HCT116 (cell line): Measurements from ENCODE around the gene CAPG. TPM values are rescaled to one million over a fixed set of nuclear protein-coding genes. Genes with fewer than 3 reads are reported as not detected.
A peak's percentile ranks its signal among the peaks of the same experiment; 100 is the strongest.

Source experiments
- ATAC-seq: fragments of 200-7000 bp; cut with Tn5 transposase; 2 replicates; pipeline ENCODE4 v1.9.1; 2020; ENCODE audit warnings: mild to moderate bottlenecking, moderate library complexity
- BruUV-seq: library from RNA; stranded (reverse); fragments of 400-500 nt; replicated peaks from 2 replicates; lab custom pipeline; 2021; lab: Mats Ljungman, UMichigan
- CTCF ChIA-PET: fragments of 300-600 bp; sonication (Branson Sonifier 250); formaldehyde crosslinking; loops from one replicate; lab custom pipeline; 2021; ENCODE audit warnings: antibody characterized with exemption; lab: Charles Lee
- POLR2A ChIA-PET: fragments of 300-600, 350-600 bp; sonication (Branson Sonifier 250); formaldehyde crosslinking; loops from one replicate; lab custom pipeline; 2021; ENCODE audit warnings: antibody characterized with exemption; lab: Charles Lee
- RAD21 ChIA-PET, 2 experiments: fragments of 300-600 bp; sonication (Branson Sonifier 250); formaldehyde crosslinking; loops; one replicate each; lab custom pipeline; 2023; ENCODE audit warnings: low total read pairs in 2 of 2; ENCODE audit not compliant: uncharacterized antibody in 2 of 2, unreplicated experiment in 2 of 2, low non-redundant PET in 1 of 2; lab: Charles Lee
- DNase-seq: peaks from one replicate; pipeline ENCODE4 v3.0.0-alpha.2; 2010; ENCODE audit warnings: low read depth, low spot score
- H2AFZ ChIP-seq: fragments of 200-600 bp; shearing (Covaris generic), sonication (generic); 2 replicates; pipeline ENCODE4 v1.6.1; 2017; ENCODE audit warnings: low read depth, mixed run types, mixed read lengths, antibody characterized with exemption, low read length; ENCODE audit not compliant: poor library complexity, severe bottlenecking
- H3K27ac ChIP-seq: 2 replicates; pipeline ENCODE4 v1.5.1; 2012; ENCODE audit warnings: low read depth, low read length
- H3K27me3 ChIP-seq: fragments of 200-600 bp; sonication (generic); 2 replicates; pipeline ENCODE4 v1.6.1; 2016; ENCODE audit warnings: mixed run types, low read length, mixed read lengths; ENCODE audit not compliant: insufficient read depth
- H3K36me3 ChIP-seq, 2 experiments: fragments of 200-500 bp in 1 of 2; fragments of 200-600 bp in 1 of 2; sonication (Bioruptor generic) in 1 of 2; sonication (generic) in 1 of 2; 2 replicates each; pipeline versions ENCODE4 v1.5.1 to v1.6.1; 2014 to 2016; ENCODE audit warnings: low read length in 2 of 2, inconsistent platforms in 1 of 2, mixed read lengths in 1 of 2, mixed run types in 1 of 2; ENCODE audit not compliant: insufficient read depth in 2 of 2, control insufficient read depth in 1 of 2
- H3K4me1 ChIP-seq, 2 experiments: fragments of 200-600 bp in 1 of 2; sonication (generic) in 1 of 2; 2 replicates each; pipeline versions ENCODE4 v1.5.1 to v1.6.1; 2012 to 2017; ENCODE audit warnings: low read length in 2 of 2, inconsistent platforms in 1 of 2, mild to moderate bottlenecking in 1 of 2, mixed read lengths in 1 of 2, mixed run types in 1 of 2, moderate library complexity in 1 of 2; ENCODE audit not compliant: insufficient read depth in 2 of 2, control insufficient read depth in 1 of 2
- H3K4me2 ChIP-seq: fragments of 200-600 bp; sonication (generic); 2 replicates; pipeline ENCODE4 v1.6.1; 2017; ENCODE audit warnings: mixed run types, low read length, mixed read lengths
- H3K4me3 ChIP-seq, 2 experiments: fragments of 200-600 bp in 1 of 2; sonication (generic) in 1 of 2; replicated peaks in 1 of 2; 2 replicates each; pipeline ENCODE4 v1.5.1; 2011 to 2016; ENCODE audit warnings: low read length in 2 of 2, control low read depth in 1 of 2, low read depth in 1 of 2, mild to moderate bottlenecking in 1 of 2, mixed read lengths in 1 of 2, mixed run types in 1 of 2
- H3K79me2 ChIP-seq: fragments of 200-600 bp; sonication (generic); 2 replicates; pipeline ENCODE4 v1.6.1; 2017; ENCODE audit warnings: mild to moderate bottlenecking, mixed run types, low read length, moderate library complexity, mixed read lengths; ENCODE audit not compliant: insufficient read depth
- H3K9ac ChIP-seq: fragments of 200-600 bp; sonication (generic); 2 replicates; pipeline ENCODE4 v1.6.1; 2016; ENCODE audit warnings: low read length, mixed read lengths
- H3K9me2 ChIP-seq: fragments of 200-600 bp; sonication (generic), shearing (Covaris generic); 2 replicates; pipeline ENCODE4 v1.6.1; 2017; ENCODE audit warnings: mixed run types, mild to moderate bottlenecking, moderate library complexity; ENCODE audit not compliant: insufficient read depth
- H3K9me3 ChIP-seq, 2 experiments: fragments of 200-500 bp in 1 of 2; fragments of 200-600 bp in 1 of 2; sonication (Bioruptor generic) in 1 of 2; sonication (generic) in 1 of 2; 2 replicates each; pipeline ENCODE4 v1.6.1; 2014 to 2017; ENCODE audit warnings: low read length in 2 of 2, mixed read lengths in 2 of 2, inconsistent platforms in 1 of 2, low read depth in 1 of 2, mild to moderate bottlenecking in 1 of 2, mixed run types in 1 of 2, moderate library complexity in 1 of 2; ENCODE audit not compliant: control insufficient read depth in 1 of 2, insufficient read depth in 1 of 2
- H4K20me1 ChIP-seq: fragments of 200-600 bp; sonication (generic), shearing (Covaris generic); 2 replicates; pipeline ENCODE4 v1.6.1; 2017; ENCODE audit warnings: mixed run types, mild to moderate bottlenecking, moderate library complexity; ENCODE audit not compliant: insufficient read depth
- CEBPB ChIP-seq: IDR thresholded peaks from 2 replicates; pipeline ENCODE4 v1.6.1; 2012; ENCODE audit warnings: low read depth
- ELF1 ChIP-seq: IDR thresholded peaks from 2 replicates; pipeline ENCODE4 v1.6.1; 2012; ENCODE audit warnings: low read depth, borderline replicate concordance
- EZH2 ChIP-seq: fragments of 200-600 bp; sonication (generic); IDR thresholded peaks from 2 replicates; pipeline ENCODE4 v1.6.1; 2017; ENCODE audit warnings: antibody characterized with exemption, mixed run types
- EZH2phosphoT487 ChIP-seq: fragments of 200-600 bp; IDR thresholded peaks from 2 replicates; pipeline ENCODE4 v1.6.1; 2018; ENCODE audit warnings: antibody characterized with exemption, borderline replicate concordance
- JUND ChIP-seq: IDR thresholded peaks from 2 replicates; pipeline ENCODE4 v1.6.1; 2012
- POLR2A ChIP-seq: IDR thresholded peaks from 2 replicates; pipeline ENCODE4 v1.7.0; 2011; ENCODE audit warnings: borderline replicate concordance; ENCODE audit not compliant: insufficient read depth, insufficient read length; ENCODE audit errors: extremely low read depth
- RAD21 ChIP-seq: IDR thresholded peaks from 2 replicates; pipeline ENCODE4 v1.6.1; 2012; ENCODE audit warnings: low read depth, mild to moderate bottlenecking
- SIN3A ChIP-seq: IDR thresholded peaks from 2 replicates; pipeline ENCODE4 v1.6.1; 2012; ENCODE audit warnings: low read depth
- SRF ChIP-seq: IDR thresholded peaks from 2 replicates; pipeline ENCODE4 v1.6.1; 2012; ENCODE audit warnings: low read depth
- TCF7L2 ChIP-seq: IDR thresholded peaks from 2 replicates; pipeline ENCODE4 v1.7.0; 2011; ENCODE audit warnings: borderline replicate concordance, inconsistent platforms; ENCODE audit not compliant: insufficient read depth, insufficient read length; ENCODE audit errors: extremely low read depth
- YY1 ChIP-seq: IDR thresholded peaks from 2 replicates; pipeline ENCODE4 v1.6.1; 2011; ENCODE audit warnings: low read length, low read depth, moderate library complexity, mild to moderate bottlenecking; ENCODE audit not compliant: insufficient replicate concordance; ENCODE audit errors: extremely low read depth
- ZFX ChIP-seq: fragments of 450-650 bp; IDR thresholded peaks from 2 replicates; pipeline ENCODE4 v1.6.1; 2017
- ZNF274 ChIP-seq: fragments of 200-500 bp; sonication (Bioruptor generic); IDR thresholded peaks from 2 replicates; pipeline ENCODE4 v1.6.1; 2014; ENCODE audit warnings: mild to moderate bottlenecking, low read depth, low read length, inconsistent platforms
- intact Hi-C: fragments of 100-400 bp; cut with micrococcal nuclease; formaldehyde crosslinking; loops from 2 replicates; pipeline ENCODE4 v1.10.0; 2022
- total RNA-seq: library from RNA; stranded (reverse); gene quantifications from one replicate; pipeline ENCODE4 v1.2.1, GENCODE V29; 2021; ENCODE audit not compliant: unreplicated experiment
- TF ChIP-seq, protein P1 (sequence below): IDR thresholded peaks from 2 replicates; pipeline ENCODE4 v1.6.1; 2012

The CAPG gene
- total RNA-seq, 1 experiment from 2014 or later, result 223 TPM

DNA sequence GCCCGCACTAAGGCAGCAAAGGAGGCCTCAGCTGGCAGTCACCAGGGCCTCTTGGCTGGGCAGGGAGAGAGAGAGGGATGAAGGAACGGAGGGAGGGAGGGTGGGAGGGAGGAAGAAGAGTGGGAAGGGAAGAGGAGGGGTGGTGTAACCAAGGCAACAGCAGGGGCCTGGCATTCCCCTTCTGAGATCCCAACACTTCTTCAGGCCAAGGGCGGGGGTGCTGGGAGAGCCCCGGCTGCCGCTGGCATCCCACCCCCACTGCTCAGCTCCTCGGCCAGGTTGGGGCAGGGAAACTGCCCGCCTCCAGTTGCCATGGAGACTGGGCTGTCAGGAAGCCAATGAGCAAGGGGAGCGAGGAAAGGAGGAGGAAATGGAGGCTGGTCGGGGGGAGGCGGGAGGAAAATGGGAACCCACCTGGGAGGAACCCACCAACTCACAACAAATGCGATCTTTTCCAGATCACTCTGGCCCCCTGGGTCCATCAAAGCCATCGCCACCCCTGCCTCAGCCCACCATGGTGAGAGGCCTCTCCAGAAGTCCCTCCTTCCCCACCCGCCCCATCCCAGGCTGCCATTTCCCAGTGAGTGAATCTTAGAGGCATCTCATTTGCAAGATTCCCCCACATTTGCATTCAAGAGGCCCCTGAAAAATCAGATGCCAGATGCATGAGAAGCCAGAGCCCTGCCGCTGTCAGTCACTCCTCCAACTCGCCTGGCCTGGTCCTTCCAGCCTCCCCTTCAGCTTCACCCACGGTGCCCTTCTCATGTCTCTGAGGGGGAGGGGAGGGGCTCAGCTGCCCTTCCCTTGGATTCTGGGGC is 20.8 kb upstream of the CAPG start:
- no peaks in the 10 kb centered on the region for H3K36me3 ChIP-seq
- no peak overlapping the region for H3K9ac ChIP-seq
- BruUV-seq, result no TSS peak
- peaks cover 22 to 49% of the 10 kb centered on the region in 2 experiments for H3K4me1 ChIP-seq
- H3K27ac ChIP-seq, result no peak overlapping the region
- no peaks in the 10 kb centered on the region for H3K79me2 ChIP-seq
- H2AFZ ChIP-seq, result no peak overlapping the region
- CTCF ChIA-PET, result no interaction called here
- RAD21 ChIA-PET, result no interaction called here
- no peaks in the 10 kb centered on the region for H3K9me3 ChIP-seq
- no peak for TF ChIP-seq ZNF274
- TF ChIP-seq, protein P1, sequence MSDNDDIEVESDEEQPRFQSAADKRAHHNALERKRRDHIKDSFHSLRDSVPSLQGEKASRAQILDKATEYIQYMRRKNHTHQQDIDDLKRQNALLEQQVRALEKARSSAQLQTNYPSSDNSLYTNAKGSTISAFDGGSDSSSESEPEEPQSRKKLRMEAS, result no peak
- no peak for TF ChIP-seq SIN3A
- no peak for TF ChIP-seq YY1
- TF ChIP-seq ZFX, result no peak
- no peak for TF ChIP-seq ELF1
- no peak for TF ChIP-seq EZH2phosphoT487
- TF ChIP-seq CEBPB, result no peak
- TF ChIP-seq JUND, result no peak
- TF ChIP-seq SRF, result no peak
- H4K20me1 ChIP-seq, result no peaks in the 10 kb centered on the region
- no peak for DNase-seq
- H3K27me3 ChIP-seq, result no peaks in the 10 kb centered on the region
- no peaks in the 10 kb centered on the region for H3K9me2 ChIP-seq
- POLR2A ChIA-PET, result interaction anchor here (0.6 to 15.9 kb wide), 2 partner anchors 115 to 660 kb away, joined by 3 to 236 read pairs; partner anchors contain the start of gene MAT2A
- no peak overlapping the region for H3K4me2 ChIP-seq
- intact Hi-C loops, result no loop called here
- no peak for ATAC-seq
- H3K4me3 ChIP-seq, result no peak overlapping the region

DNA sequence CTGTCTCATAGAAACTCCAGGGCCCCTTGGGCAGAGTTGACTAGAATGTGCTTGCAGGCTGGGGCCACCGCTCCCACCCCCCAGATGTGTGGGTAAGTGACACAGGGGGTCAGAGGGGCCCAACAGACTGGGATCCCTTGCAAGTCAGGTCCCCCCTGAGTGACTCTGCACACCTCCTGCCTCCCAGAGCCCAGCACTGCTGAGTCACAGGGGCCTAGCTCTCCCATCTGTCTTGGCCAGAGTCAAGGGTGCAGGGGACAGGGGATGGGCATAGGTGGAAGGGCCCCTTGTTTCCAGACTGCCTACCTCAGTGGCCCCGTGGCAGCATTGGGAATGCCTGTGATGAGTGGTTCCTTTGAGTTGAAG is 19.7 kb upstream of the CAPG start:
- ChIA-PET RAD21 (no interaction called here), POLR2A (interaction anchor here (15.9 kb wide), 1 partner anchor 116 kb away, joined by 236 read pairs; the partner anchor contains the start of gene MAT2A), CTCF (interaction anchor here (0.7 to 1.1 kb wide), 2 partner anchors 9 to 122 kb away, joined by 3 read pairs; no protein-coding TSS in a partner anchor)
- Histone ChIP-seq H2AFZ (no peak overlapping the region), H3K9ac (no peak overlapping the region), H3K4me2 (peak overlapping the region; percentile 32), H4K20me1 (no peaks in the 10 kb centered on the region), H3K4me3 (no peak overlapping the region), H3K9me2 (no peaks in the 10 kb centered on the region), H3K36me3 (no peaks in the 10 kb centered on the region), H3K9me3 (no peaks in the 10 kb centered on the region), H3K79me2 (no peaks in the 10 kb centered on the region), H3K27ac (no peak overlapping the region), H3K27me3 (no peaks in the 10 kb centered on the region), H3K4me1 (peaks cover 20 to 44% of the 10 kb centered on the region in 2 experiments)
- DNase-seq (no peak), ATAC-seq (no peak)
- TF ChIP-seq ZNF274 (no peak), RAD21 (no peak), EZH2 (no peak), YY1 (no peak), TCF7L2 (no peak), POLR2A (no peak)
- intact Hi-C loops, result no loop called here
- BruUV-seq, result no TSS peak
